Type B pancreatic cell (in vitro differentiated cells): ENCODE measurements around the gene CLCN1. TPM values are rescaled to one million over a fixed set of nuclear protein-coding genes. Genes with fewer than 3 reads are reported as not detected.
"Not testable (repeated sequence)": the region's sequence is repeated elsewhere in the genome, so short reads cannot be mapped to it uniquely, and the experiment has no call there.

Experiments used
- DNase-seq: peaks from one replicate; pipeline ENCODE4 v3.0.0; 2021; ENCODE audit warnings: mixed read lengths; ENCODE audit not compliant: unreplicated experiment; ENCODE audit errors: extremely low spot score
- H3K27ac Mint-ChIP-seq: 2 replicates; pipeline ENCODE4 v1.8.0; 2021; ENCODE audit warnings: mild to moderate bottlenecking, mixed read lengths
- H3K27me3 Mint-ChIP-seq: 2 replicates; pipeline ENCODE4 v1.8.0; 2021; ENCODE audit warnings: mixed read lengths
- H3K36me3 Mint-ChIP-seq: 2 replicates; pipeline ENCODE4 v1.8.0; 2021; ENCODE audit warnings: mixed read lengths
- H3K4me1 Mint-ChIP-seq: one replicate; pipeline ENCODE4 v1.8.0; 2021; ENCODE audit warnings: mixed read lengths; ENCODE audit not compliant: unreplicated experiment
- H3K4me3 Mint-ChIP-seq: 2 replicates; pipeline ENCODE4 v1.8.0; 2021; ENCODE audit warnings: mild to moderate bottlenecking, mixed read lengths
- H3K9me3 Mint-ChIP-seq: 2 replicates; pipeline ENCODE4 v1.8.0; 2021; ENCODE audit warnings: mixed read lengths
- CTCF ChIP-seq: fragments of 200-600 bp; sonication (generic); conservative IDR thresholded peaks from 2 replicates; pipeline ENCODE4 v1.5.0; 2021; ENCODE audit warnings: antibody characterized with exemption, mild to moderate bottlenecking
- total RNA-seq: library from RNA; stranded (reverse); gene quantifications from 2 replicates; pipeline ENCODE4 v1.2.1, GENCODE V29; 2021; ENCODE audit warnings: low replicate concordance

CLCN1 gene
- total RNA-seq, 1 donor from 2014 or later: 0.22 TPM

GRCh38 chr7:143287935-143288826 lies 27.7 kb upstream of the CLCN1 start, which contains the start of gene CASP2:
CASP2 (plus strand) TSS chr7:143288351; CDS start chr7:143288456, 105 bp downstream.
- Mint-ChIP-seq H3K36me3 (peaks cover 16% of the 10 kb centered on the region), H3K9me3 (peaks cover 5% of the 10 kb centered on the region), H3K4me3 (peak within 1 kb of the TSS; percentile 97), H3K27me3 (no peaks in the 10 kb centered on the region), H3K27ac (peak within 1 kb of the TSS; percentile 92), H3K4me1 (peaks cover 22% of the 10 kb centered on the region)
- TF ChIP-seq CTCF: peak; percentile 39
- peak; percentile 99 for DNase-seq

GRCh38 chr7:143288836-143289235 lies 27.1 kb upstream of the CLCN1 start:
- no peaks in the 10 kb centered on the region for H3K27me3 Mint-ChIP-seq
- peak overlapping the region; percentile 97 for H3K4me3 Mint-ChIP-seq
- H3K9me3 Mint-ChIP-seq: peaks cover 5% of the 10 kb centered on the region
- peaks cover 18% of the 10 kb centered on the region for H3K4me1 Mint-ChIP-seq
- peak overlapping the region; percentile 92 for H3K27ac Mint-ChIP-seq
- peaks cover 20% of the 10 kb centered on the region for H3K36me3 Mint-ChIP-seq
- TF ChIP-seq CTCF: no peak
- no peak for DNase-seq

- Mint-ChIP-seq H3K36me3 (peaks cover 26% of the 10 kb centered on the region), H3K27ac (peak overlapping the region; percentile 92), H3K27me3 (no peaks in the 10 kb centered on the region), H3K9me3 (peaks cover 5% of the 10 kb centered on the region), H3K4me1 (peaks cover 19% of the 10 kb centered on the region), H3K4me3 (peak overlapping the region; percentile 97)
- no peak for TF ChIP-seq CTCF
- DNase-seq: no peak
Observed at GRCh38 chr7:143289421-143289820, 26.5 kb upstream of the CLCN1 start.

GRCh38 chr7:143289888-143290287 lies 26.0 kb upstream of the CLCN1 start:
- DNase-seq, H3K27me3 Mint-ChIP-seq, H3K9me3 Mint-ChIP-seq: not testable (repeated sequence)
- Mint-ChIP-seq H3K4me3 (peak overlapping the region; percentile 97), H3K27ac (peak overlapping the region; percentile 92), H3K36me3 (peaks cover 29% of the 10 kb centered on the region), H3K4me1 (peaks cover 21% of the 10 kb centered on the region)

GRCh38 chr7:143290293-143290692 lies 25.6 kb upstream of the CLCN1 start:
- TF ChIP-seq CTCF: no peak
- Mint-ChIP-seq H3K4me3 (peak overlapping the region; percentile 97), H3K4me1 (peaks cover 21% of the 10 kb centered on the region), H3K9me3 (peaks cover 5% of the 10 kb centered on the region), H3K36me3 (peaks cover 30% of the 10 kb centered on the region), H3K27me3 (no peaks in the 10 kb centered on the region), H3K27ac (no peak overlapping the region)
- DNase-seq: no peak

GRCh38 chr7:143292876-143293275 lies 23.0 kb upstream of the CLCN1 start:
- DNase-seq: no peak
- H3K9me3 Mint-ChIP-seq: peaks cover 1% of the 10 kb centered on the region
- H3K27ac Mint-ChIP-seq: no peak overlapping the region
- TF ChIP-seq CTCF: no peak
- H3K27me3 Mint-ChIP-seq: no peaks in the 10 kb centered on the region
- H3K4me3 Mint-ChIP-seq: no peak overlapping the region
- peaks cover 39% of the 10 kb centered on the region for H3K36me3 Mint-ChIP-seq
- peaks cover 28% of the 10 kb centered on the region for H3K4me1 Mint-ChIP-seq
